Effector memory CD4-positive, alpha-beta T cell (primary cell): ENCODE data around the gene TJP3.
"Not testable (repeated sequence)": the region's sequence is repeated elsewhere in the genome, so short reads cannot be mapped to it uniquely, and the experiment has no call there.

Experiments
- DNase-seq, 3 donors: peaks; one replicate each; pipeline ENCODE4 v3.0.0-alpha.2; 2020
- H3K27ac ChIP-seq: 2 replicates; pipeline ENCODE4 v1.7.0; 2013; ENCODE audit warnings: mild to moderate bottlenecking, low read length, moderate library complexity; ENCODE audit not compliant: insufficient read depth, poor library complexity, severe bottlenecking
- H3K27me3 ChIP-seq: replicated peaks from 2 replicates; pipeline ENCODE4 v1.7.0; 2013; ENCODE audit warnings: mild to moderate bottlenecking, low read length; ENCODE audit not compliant: insufficient read depth, control insufficient read depth, poor library complexity, severe bottlenecking
- H3K36me3 ChIP-seq: 2 replicates; pipeline ENCODE4 v1.7.0; 2013; ENCODE audit warnings: mild to moderate bottlenecking, low read length, moderate library complexity; ENCODE audit not compliant: control insufficient read depth, insufficient read depth
- H3K4me1 ChIP-seq: 2 replicates; pipeline ENCODE4 v1.7.0; 2013; ENCODE audit warnings: low read length, mild to moderate bottlenecking; ENCODE audit not compliant: control insufficient read depth, insufficient read depth, poor library complexity, severe bottlenecking
- H3K4me3 ChIP-seq: 2 replicates; pipeline ENCODE4 v1.7.0; 2013; ENCODE audit warnings: low read length, low read depth, mild to moderate bottlenecking; ENCODE audit not compliant: insufficient read depth, poor library complexity, severe bottlenecking
- H3K9me3 ChIP-seq: 2 replicates; pipeline ENCODE4 v1.7.0; 2013; ENCODE audit warnings: mild to moderate bottlenecking, low read length, moderate library complexity; ENCODE audit not compliant: control insufficient read depth

TJP3 gene

GRCh38 chr19:3743486-3743885, 35.3 kb downstream of the TJP3 start:
- peaks cover 3% of the 10 kb centered on the region for H3K4me1 ChIP-seq
- peaks cover 3% of the 10 kb centered on the region for H3K36me3 ChIP-seq
- no peak for DNase-seq
- no peaks in the 10 kb centered on the region for H3K27me3 ChIP-seq
- no peaks in the 10 kb centered on the region for H3K9me3 ChIP-seq
- H3K27ac ChIP-seq: no peak overlapping the region
- no peak overlapping the region for H3K4me3 ChIP-seq

- Histone ChIP-seq H3K9me3 (no peaks in the 10 kb centered on the region), H3K27ac (no peak overlapping the region), H3K27me3 (no peaks in the 10 kb centered on the region), H3K4me3 (no peak overlapping the region), H3K4me1 (no peaks in the 10 kb centered on the region), H3K36me3 (peaks cover 13% of the 10 kb centered on the region)
- DNase-seq: no peak
Measured at GRCh38 chr19:3745363-3746045, 37.3 kb downstream of the TJP3 start.

GRCh38 chr19:3746371-3747056, 38.3 kb downstream of the TJP3 start:
- Histone ChIP-seq H3K4me1 (no peaks in the 10 kb centered on the region), H3K36me3 (peaks cover 23% of the 10 kb centered on the region), H3K9me3 (no peaks in the 10 kb centered on the region), H3K27ac (no peak overlapping the region), H3K4me3 (no peak overlapping the region), H3K27me3 (no peaks in the 10 kb centered on the region)
- no peak for DNase-seq

GRCh38 chr19:3748965-3749364, 40.8 kb downstream of the TJP3 start:
- Histone ChIP-seq H3K36me3 (peaks cover 46% of the 10 kb centered on the region), H3K27me3 (no peaks in the 10 kb centered on the region), H3K9me3 (no peaks in the 10 kb centered on the region), H3K27ac (no peak overlapping the region), H3K4me3 (no peak overlapping the region), H3K4me1 (no peaks in the 10 kb centered on the region)
- DNase-seq: no peak

- Histone ChIP-seq H3K4me1 (no peaks in the 10 kb centered on the region), H3K27me3 (no peaks in the 10 kb centered on the region), H3K4me3 (no peak overlapping the region), H3K36me3 (peaks cover 51% of the 10 kb centered on the region), H3K27ac (no peak overlapping the region), H3K9me3 (no peaks in the 10 kb centered on the region)
- DNase-seq: no peak
Measured at GRCh38 chr19:3750211-3750610, 42.0 kb downstream of the TJP3 start.

GRCh38 chr19:3751236-3751635, 43.1 kb downstream of the TJP3 start:
- Histone ChIP-seq H3K4me3 (no peak overlapping the region), H3K4me1 (no peaks in the 10 kb centered on the region), H3K9me3 (no peaks in the 10 kb centered on the region), H3K27me3 (no peaks in the 10 kb centered on the region), H3K36me3 (peaks cover 51% of the 10 kb centered on the region), H3K27ac (no peak overlapping the region)
- DNase-seq: no peak

GRCh38 chr19:3752492-3752891, 44.3 kb downstream of the TJP3 start:
- Histone ChIP-seq H3K4me3 (no peak overlapping the region), H3K27me3 (no peaks in the 10 kb centered on the region), H3K36me3 (peaks cover 52% of the 10 kb centered on the region), H3K9me3 (no peaks in the 10 kb centered on the region), H3K27ac (no peak overlapping the region), H3K4me1 (no peaks in the 10 kb centered on the region)
- DNase-seq: no peak

GRCh38 chr19:3753631-3754410, 45.6 kb downstream of the TJP3 start:
- Histone ChIP-seq H3K36me3 (peaks cover 55% of the 10 kb centered on the region), H3K27ac (no peak overlapping the region), H3K27me3 (no peaks in the 10 kb centered on the region), H3K9me3 (no peaks in the 10 kb centered on the region), H3K4me1 (no peaks in the 10 kb centered on the region), H3K4me3 (no peak overlapping the region)
- DNase-seq: no peak

GRCh38 chr19:3757705-3758104, 49.5 kb downstream of the TJP3 start:
- H3K36me3 ChIP-seq: peaks cover 27% of the 10 kb centered on the region
- not testable (repeated sequence) for DNase-seq, H3K27me3 ChIP-seq, H3K4me3 ChIP-seq, H3K9me3 ChIP-seq, H3K27ac ChIP-seq
- peaks cover 28% of the 10 kb centered on the region for H3K4me1 ChIP-seq

GRCh38 chr19:3758297-3758696, 50.1 kb downstream of the TJP3 start:
- DNase-seq, H3K9me3 ChIP-seq, H3K27me3 ChIP-seq, H3K4me3 ChIP-seq, H3K27ac ChIP-seq: not testable (repeated sequence)
- Histone ChIP-seq H3K36me3 (peaks cover 21% of the 10 kb centered on the region), H3K4me1 (peaks cover 32% of the 10 kb centered on the region)
